Body of pancreas (tissue), 4 donors: ENCODE results near the gene KIAA1210.

Source experiments
- POLR2A ChIP-seq, 3 donors: fragments of 450-650 bp; IDR thresholded peaks; one replicate each; pipeline ENCODE4 v1.6.1; 2016; ENCODE audit warnings: antibody characterized with exemption in 3 of 3, mild to moderate bottlenecking in 2 of 3
- TF ChIP-seq, protein P1 (sequence below), 7 experiments: fragments of 450-650 bp in 4 of 7; fragments of 200-600 bp in 3 of 7; sonication (generic) in 3 of 7; IDR thresholded peaks; one replicate each; pipeline ENCODE4 v1.5.1; 2016 to 2019; ENCODE audit warnings: antibody characterized with exemption in 7 of 7

DNA sequence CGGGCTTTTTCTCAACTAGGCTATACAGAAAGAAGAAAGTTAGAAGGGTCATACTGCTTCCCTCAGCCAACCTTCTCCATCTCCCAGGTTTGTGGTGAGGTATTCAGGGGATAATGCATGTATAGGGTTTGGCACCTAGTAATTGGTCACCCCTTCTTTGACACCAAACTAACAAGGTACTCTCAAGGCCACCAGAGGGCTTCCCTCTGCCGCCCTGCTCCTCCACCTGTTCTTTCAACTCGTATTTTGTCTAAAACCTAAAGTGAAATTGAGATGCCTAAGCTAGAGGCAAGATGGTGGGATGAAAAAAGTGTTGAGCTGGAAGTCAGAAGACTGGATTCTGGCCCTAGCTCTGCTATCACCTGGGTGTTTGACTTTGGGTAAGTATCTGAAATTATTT, 32.8 kb downstream of the KIAA1210 start:
- TF ChIP-seq, protein P1, sequence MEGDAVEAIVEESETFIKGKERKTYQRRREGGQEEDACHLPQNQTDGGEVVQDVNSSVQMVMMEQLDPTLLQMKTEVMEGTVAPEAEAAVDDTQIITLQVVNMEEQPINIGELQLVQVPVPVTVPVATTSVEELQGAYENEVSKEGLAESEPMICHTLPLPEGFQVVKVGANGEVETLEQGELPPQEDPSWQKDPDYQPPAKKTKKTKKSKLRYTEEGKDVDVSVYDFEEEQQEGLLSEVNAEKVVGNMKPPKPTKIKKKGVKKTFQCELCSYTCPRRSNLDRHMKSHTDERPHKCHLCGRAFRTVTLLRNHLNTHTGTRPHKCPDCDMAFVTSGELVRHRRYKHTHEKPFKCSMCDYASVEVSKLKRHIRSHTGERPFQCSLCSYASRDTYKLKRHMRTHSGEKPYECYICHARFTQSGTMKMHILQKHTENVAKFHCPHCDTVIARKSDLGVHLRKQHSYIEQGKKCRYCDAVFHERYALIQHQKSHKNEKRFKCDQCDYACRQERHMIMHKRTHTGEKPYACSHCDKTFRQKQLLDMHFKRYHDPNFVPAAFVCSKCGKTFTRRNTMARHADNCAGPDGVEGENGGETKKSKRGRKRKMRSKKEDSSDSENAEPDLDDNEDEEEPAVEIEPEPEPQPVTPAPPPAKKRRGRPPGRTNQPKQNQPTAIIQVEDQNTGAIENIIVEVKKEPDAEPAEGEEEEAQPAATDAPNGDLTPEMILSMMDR (IDR thresholded peaks at IDR 0.05), result no peak
- no peak for TF ChIP-seq POLR2A (IDR thresholded peaks at IDR 0.05)
